IPS-NIHi7 (cell line): Measurements from ENCODE around the gene PRRT4.
A peak's percentile ranks its signal among the peaks of the same experiment; 100 is the strongest.

Experiments
- DNase-seq: peaks from one replicate; pipeline ENCODE4 v3.0.0; 2012; ENCODE audit warnings: mixed read lengths; ENCODE audit errors: extremely low spot score

Gene PRRT4

GRCh38 chr7:128347647-128348097, 13.8 kb downstream of the PRRT4 start:
- DNase-seq, result peak; percentile 51

- no peak for DNase-seq
These were observed 17.1 kb downstream of the PRRT4 start for GRCh38 chr7:128344431-128344774.

GRCh38 chr7:128343554-128344430, 17.7 kb downstream of the PRRT4 start, which contains the start of gene RBM28:
RBM28 (minus strand) TSS chr7:128343908; CDS start chr7:128343793, 115 bp downstream.
- DNase-seq, result peak; percentile 94

- DNase-seq, result no peak
These were observed 19.8 kb downstream of the PRRT4 start for GRCh38 chr7:128341733-128342132.

- DNase-seq, result no peak
These were observed 25.8 kb downstream of the PRRT4 start for GRCh38 chr7:128335730-128336129.

GRCh38 chr7:128324368-128324680, 37.2 kb downstream of the PRRT4 start:
- no peak for DNase-seq

GRCh38 chr7:128323459-128324367, 37.8 kb downstream of the PRRT4 start:
- DNase-seq, result no peak

- DNase-seq, result no peak
These were observed 38.5 kb downstream of the PRRT4 start for GRCh38 chr7:128323040-128323439.

GRCh38 chr7:128322040-128322643, 39.3 kb downstream of the PRRT4 start:
- peak; percentile 38 for DNase-seq

GRCh38 chr7:128321044-128321422, 40.5 kb downstream of the PRRT4 start:
- DNase-seq, result no peak

- DNase-seq, result no peak
These were observed 42.8 kb downstream of the PRRT4 start for GRCh38 chr7:128318691-128319090.

GRCh38 chr7:128311013-128311412, 50.5 kb downstream of the PRRT4 start:
- DNase-seq, result no peak

GRCh38 chr7:128310499-128310898, 51.0 kb downstream of the PRRT4 start:
- DNase-seq, result no peak

- DNase-seq, result no peak
These were observed 51.5 kb downstream of the PRRT4 start for GRCh38 chr7:128309976-128310375.

- DNase-seq, result no peak
These were observed 52.4 kb downstream of the PRRT4 start for GRCh38 chr7:128309124-128309523.

- no peak for DNase-seq
These were observed 54.4 kb downstream of the PRRT4 start for GRCh38 chr7:128307061-128307460.

GRCh38 chr7:128304212-128304611, 57.3 kb downstream of the PRRT4 start:
- no peak for DNase-seq

GRCh38 chr7:128303643-128304042, 57.8 kb downstream of the PRRT4 start:
- DNase-seq, result no peak

- DNase-seq, result no peak
These were observed 58.4 kb downstream of the PRRT4 start for GRCh38 chr7:128303133-128303532.

- no peak for DNase-seq
These were observed 59.4 kb downstream of the PRRT4 start for GRCh38 chr7:128302139-128302538.
